ENCODE measurements around the gene GXYLT1.
"Not testable (repeated sequence)": the region's sequence is repeated elsewhere in the genome, so short reads cannot be mapped to it uniquely, and the experiment has no call there.

The GXYLT1 gene

GRCh38 chr12:42144408-42145196, at the start of gene GXYLT1:
Gene GXYLT1 (minus strand): TSS chr12:42144874. CDS start chr12:42144646, 228 bp downstream.
- DNase-seq: peak; percentile 74

- no peak for DNase-seq
Measured at GRCh38 chr12:42192686-42193085, 48.0 kb upstream of the GXYLT1 start.

- no peak for DNase-seq
Measured at GRCh38 chr12:42192258-42192657, 47.6 kb upstream of the GXYLT1 start.

- no peak for DNase-seq
Measured at GRCh38 chr12:42190376-42190775, 45.7 kb upstream of the GXYLT1 start.

- DNase-seq: not testable (repeated sequence)
Measured at GRCh38 chr12:42188275-42188674, 43.6 kb upstream of the GXYLT1 start.

GRCh38 chr12:42187799-42188198, 43.1 kb upstream of the GXYLT1 start:
- DNase-seq: no peak

- DNase-seq: no peak
Measured at GRCh38 chr12:42186793-42187192, 42.1 kb upstream of the GXYLT1 start.

- no peak for DNase-seq
Measured at GRCh38 chr12:42182394-42182793, 37.7 kb upstream of the GXYLT1 start.

GRCh38 chr12:42180990-42181596, 36.4 kb upstream of the GXYLT1 start:
- DNase-seq: no peak

- DNase-seq: no peak
Measured at GRCh38 chr12:42178101-42178500, 33.4 kb upstream of the GXYLT1 start.

GRCh38 chr12:42174978-42175377, 30.3 kb upstream of the GXYLT1 start:
- no peak for DNase-seq

- DNase-seq: no peak
Measured at GRCh38 chr12:42173961-42174521, 29.4 kb upstream of the GXYLT1 start.

GRCh38 chr12:42172441-42173210, 28.0 kb upstream of the GXYLT1 start:
- DNase-seq: no peak

- no peak for DNase-seq
Measured at GRCh38 chr12:42167711-42168110, 23.0 kb upstream of the GXYLT1 start.

- no peak for DNase-seq
Measured at GRCh38 chr12:42166501-42166900, 21.8 kb upstream of the GXYLT1 start.

GRCh38 chr12:42163913-42164312, 19.2 kb upstream of the GXYLT1 start:
- no peak for DNase-seq

- DNase-seq: no peak
Measured at GRCh38 chr12:42162965-42163364, 18.3 kb upstream of the GXYLT1 start.

- DNase-seq: no peak
Measured at GRCh38 chr12:42162193-42162592, 17.5 kb upstream of the GXYLT1 start.

- no peak for DNase-seq
Measured at GRCh38 chr12:42161529-42161928, 16.9 kb upstream of the GXYLT1 start.

- no peak for DNase-seq
Measured at GRCh38 chr12:42156232-42156631, 11.6 kb upstream of the GXYLT1 start.

GRCh38 chr12:42145552-42146215, 1.0 kb upstream of the GXYLT1 start:
- DNase-seq: no peak

GRCh38 chr12:42145197-42145549, 499 bp upstream of the GXYLT1 start:
- DNase-seq: no peak

GRCh38 chr12:42144158-42144407, 591 bp downstream of the GXYLT1 start:
- no peak for DNase-seq
